AG09319 (cell line): ENCODE data around the gene PDZD4.

Experiments
- DNase-seq: peaks from one replicate; pipeline ENCODE4 v3.0.0-alpha.2; 2010; ENCODE audit warnings: low read depth; ENCODE audit errors: extremely low read depth
- CTCF ChIP-seq: IDR thresholded peaks from 2 replicates; pipeline ENCODE4 v1.5.1; 2011; ENCODE audit warnings: low read depth, mild to moderate bottlenecking, inconsistent platforms, low read length, moderate library complexity

PDZD4 gene

GRCh38 chrX:153870791-153871360 is 40.5 kb upstream of the PDZD4 start:
- no peak for TF ChIP-seq CTCF
- no peak for DNase-seq

- DNase-seq = no peak
- no peak for TF ChIP-seq CTCF
Observed at GRCh38 chrX:153870288-153870690, 39.9 kb upstream of the PDZD4 start.

GRCh38 chrX:153869473-153870287 is 39.3 kb upstream of the PDZD4 start:
- TF ChIP-seq CTCF = no peak
- DNase-seq = no peak

- DNase-seq = no peak
- TF ChIP-seq CTCF = no peak
Observed at GRCh38 chrX:153868576-153869472, 38.5 kb upstream of the PDZD4 start.

- no peak for TF ChIP-seq CTCF
- DNase-seq = no peak
Observed at GRCh38 chrX:153867671-153868070, 37.3 kb upstream of the PDZD4 start.

GRCh38 chrX:153867139-153867538 is 36.8 kb upstream of the PDZD4 start:
- no peak for DNase-seq
- no peak for TF ChIP-seq CTCF
